Adipocyte (in vitro differentiated cells): ENCODE data around the gene CBR3.
A peak's percentile ranks its signal among the peaks of the same experiment; 100 is the strongest.
"Not testable (repeated sequence)": the region's sequence is repeated elsewhere in the genome, so short reads cannot be mapped to it uniquely, and the experiment has no call there.

Experiments
- DNase-seq: peaks from one replicate; pipeline ENCODE4 v3.0.0-alpha.2; 2015; ENCODE audit warnings: low read depth
- H3K27me3 ChIP-seq: replicated peaks from 2 replicates; pipeline ENCODE4 v1.7.0; 2013; ENCODE audit warnings: mild to moderate bottlenecking, low read length, moderate library complexity; ENCODE audit not compliant: control insufficient read depth, insufficient read depth
- H3K36me3 ChIP-seq: 2 replicates; pipeline ENCODE4 v1.7.0; 2013; ENCODE audit warnings: low read length, mild to moderate bottlenecking, moderate library complexity; ENCODE audit not compliant: control insufficient read depth, insufficient read depth, severe bottlenecking
- H3K4me1 ChIP-seq: 2 replicates; pipeline ENCODE4 v1.7.0; 2013; ENCODE audit warnings: mild to moderate bottlenecking, low read length, moderate library complexity; ENCODE audit not compliant: control insufficient read depth, insufficient read depth
- H3K4me3 ChIP-seq: 2 replicates; pipeline ENCODE4 v1.7.0; 2013; ENCODE audit warnings: mild to moderate bottlenecking, low read length, moderate library complexity
- H3K9ac ChIP-seq: 2 replicates; pipeline ENCODE4 v1.7.0; 2013; ENCODE audit warnings: mild to moderate bottlenecking, low read length, moderate library complexity
- H3K9me3 ChIP-seq: 2 replicates; pipeline ENCODE4 v1.7.0; 2013; ENCODE audit warnings: mild to moderate bottlenecking, low read length, moderate library complexity; ENCODE audit not compliant: control insufficient read depth

The CBR3 gene

DNA sequence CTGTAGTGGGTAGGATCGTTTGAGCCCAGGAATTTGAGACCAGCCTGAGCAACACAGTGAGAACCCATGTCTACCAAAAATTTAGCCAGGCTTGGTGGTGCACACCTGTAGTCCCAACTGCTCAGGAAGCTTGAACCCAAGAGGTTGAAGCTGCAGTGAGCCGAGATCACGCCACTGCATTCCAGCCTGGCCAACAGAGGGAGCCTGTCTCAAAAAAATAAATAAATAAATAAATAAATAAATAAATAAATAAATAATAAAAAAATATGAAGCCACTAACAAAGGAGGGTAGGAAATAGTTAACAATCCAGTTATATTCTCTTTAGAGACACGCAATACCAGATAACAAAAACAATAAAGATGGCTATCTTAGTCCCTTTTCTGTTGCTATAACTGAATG is 11.9 kb upstream of the CBR3 start:
- no peak for DNase-seq
- Histone ChIP-seq H3K27me3 (no peaks in the 10 kb centered on the region), H3K36me3 (no peaks in the 10 kb centered on the region), H3K4me1 (peaks cover 11% of the 10 kb centered on the region), H3K9me3 (no peaks in the 10 kb centered on the region), H3K4me3 (no peak overlapping the region), H3K9ac (no peak overlapping the region)

DNA sequence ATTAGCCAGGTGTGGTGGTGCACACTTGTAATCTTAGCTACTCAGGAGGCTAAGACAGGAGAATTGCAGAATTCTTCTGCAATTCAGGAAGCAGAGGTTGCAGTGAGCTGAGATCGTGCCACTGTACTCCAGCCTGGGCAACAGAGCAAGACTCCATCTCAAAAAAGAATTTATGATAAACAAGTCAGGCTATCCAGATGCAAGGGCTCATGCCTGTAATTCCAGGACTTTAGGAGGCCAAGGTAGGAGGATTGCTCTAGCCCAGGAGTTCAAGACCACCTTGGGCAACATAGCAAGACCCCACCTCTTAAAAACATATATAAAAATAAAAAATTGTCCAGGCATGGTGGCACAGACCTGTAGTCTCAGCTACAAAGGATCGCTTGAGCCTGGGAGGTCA is 10.5 kb upstream of the CBR3 start:
- no peak overlapping the region for H3K9ac ChIP-seq
- H3K36me3 ChIP-seq = no peaks in the 10 kb centered on the region
- no peaks in the 10 kb centered on the region for H3K9me3 ChIP-seq
- H3K4me3 ChIP-seq = no peak overlapping the region
- peaks cover 21% of the 10 kb centered on the region for H3K4me1 ChIP-seq
- H3K27me3 ChIP-seq = no peaks in the 10 kb centered on the region
- no peak for DNase-seq

DNA sequence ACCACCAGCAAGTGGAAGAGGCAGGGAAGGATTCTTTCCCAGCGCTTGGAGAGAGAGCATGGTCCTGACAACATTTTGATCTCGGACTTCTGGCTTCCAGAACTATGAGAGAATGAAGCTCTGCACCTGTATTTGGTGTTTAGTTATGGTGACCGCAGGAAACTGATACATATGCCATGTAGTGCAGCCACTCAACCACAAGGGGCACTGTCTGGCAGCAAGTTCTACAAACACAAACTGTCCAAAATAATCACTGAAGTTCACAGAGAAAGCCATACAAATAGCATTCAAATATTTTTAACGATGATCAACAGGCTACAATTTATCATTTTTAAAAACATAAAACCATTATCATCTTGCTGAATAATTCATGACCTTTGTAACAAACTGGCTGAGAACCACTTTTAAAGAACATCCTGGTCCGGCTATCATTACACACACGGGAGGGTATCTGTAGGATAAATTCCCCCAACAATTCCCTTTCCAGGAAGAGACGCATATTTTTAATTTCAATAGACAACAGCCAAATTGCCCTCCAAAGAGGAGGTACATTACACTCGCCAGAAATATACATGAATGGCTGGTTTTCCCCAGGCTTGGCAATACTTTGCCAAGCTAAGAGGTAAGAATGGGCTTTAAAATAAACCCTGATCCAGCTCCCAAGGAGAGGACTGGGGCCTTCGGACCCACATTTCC is 9.2 kb upstream of the CBR3 start:
- no peaks in the 10 kb centered on the region for H3K27me3 ChIP-seq
- peak; percentile 80 for DNase-seq
- no peaks in the 10 kb centered on the region for H3K36me3 ChIP-seq
- H3K4me1 ChIP-seq = peaks cover 17% of the 10 kb centered on the region
- H3K4me3 ChIP-seq = no peak overlapping the region
- H3K9me3 ChIP-seq = no peaks in the 10 kb centered on the region
- no peak overlapping the region for H3K9ac ChIP-seq

DNA sequence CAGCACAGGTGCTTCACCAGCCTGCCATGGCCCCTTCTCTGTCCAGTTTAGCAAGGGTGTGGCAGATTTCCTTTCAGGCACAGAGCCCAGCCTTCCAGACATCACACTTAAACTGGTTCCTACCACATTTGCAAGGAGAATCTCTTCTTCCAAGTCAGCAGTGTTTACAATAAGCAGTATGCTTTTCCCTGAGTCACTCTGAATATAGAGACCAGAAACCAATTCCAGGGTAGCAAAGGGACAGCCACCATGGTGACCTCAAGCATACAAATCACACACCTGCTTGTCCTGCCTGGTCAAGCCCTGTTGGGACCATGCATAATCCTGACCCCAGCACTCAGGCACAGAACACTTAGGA is 8.7 kb upstream of the CBR3 start:
- Histone ChIP-seq H3K9me3 (no peaks in the 10 kb centered on the region), H3K4me3 (no peak overlapping the region), H3K36me3 (no peaks in the 10 kb centered on the region), H3K9ac (no peak overlapping the region), H3K27me3 (no peaks in the 10 kb centered on the region), H3K4me1 (peaks cover 17% of the 10 kb centered on the region)
- DNase-seq = no peak

DNA sequence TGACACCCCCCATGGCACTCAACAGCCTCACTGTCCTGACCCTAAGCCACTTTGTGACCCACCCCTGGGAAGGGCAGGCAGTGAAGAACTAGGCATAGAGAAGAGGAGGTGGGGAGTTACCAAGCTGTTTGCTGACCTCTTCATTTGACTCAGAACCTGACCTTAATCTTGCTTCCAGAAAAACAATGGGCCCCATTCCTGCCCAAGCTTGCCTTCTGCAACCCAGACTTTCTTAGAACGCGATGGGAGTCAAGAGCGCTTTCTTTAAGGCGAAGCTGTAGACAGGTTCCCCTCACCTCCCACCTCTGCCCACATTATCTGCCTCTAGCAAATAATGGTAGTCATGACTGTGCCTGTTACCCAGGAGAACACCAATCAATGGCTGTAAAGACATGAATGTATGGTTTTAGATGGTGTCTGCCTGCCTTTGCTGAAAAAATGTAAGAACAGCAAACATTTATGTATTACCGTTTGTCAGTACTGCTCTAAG is 8.2 kb upstream of the CBR3 start:
- H3K9me3 ChIP-seq = no peaks in the 10 kb centered on the region
- no peaks in the 10 kb centered on the region for H3K27me3 ChIP-seq
- no peak overlapping the region for H3K4me3 ChIP-seq
- DNase-seq = no peak
- peaks cover 17% of the 10 kb centered on the region for H3K4me1 ChIP-seq
- no peaks in the 10 kb centered on the region for H3K36me3 ChIP-seq
- no peak overlapping the region for H3K9ac ChIP-seq

DNA sequence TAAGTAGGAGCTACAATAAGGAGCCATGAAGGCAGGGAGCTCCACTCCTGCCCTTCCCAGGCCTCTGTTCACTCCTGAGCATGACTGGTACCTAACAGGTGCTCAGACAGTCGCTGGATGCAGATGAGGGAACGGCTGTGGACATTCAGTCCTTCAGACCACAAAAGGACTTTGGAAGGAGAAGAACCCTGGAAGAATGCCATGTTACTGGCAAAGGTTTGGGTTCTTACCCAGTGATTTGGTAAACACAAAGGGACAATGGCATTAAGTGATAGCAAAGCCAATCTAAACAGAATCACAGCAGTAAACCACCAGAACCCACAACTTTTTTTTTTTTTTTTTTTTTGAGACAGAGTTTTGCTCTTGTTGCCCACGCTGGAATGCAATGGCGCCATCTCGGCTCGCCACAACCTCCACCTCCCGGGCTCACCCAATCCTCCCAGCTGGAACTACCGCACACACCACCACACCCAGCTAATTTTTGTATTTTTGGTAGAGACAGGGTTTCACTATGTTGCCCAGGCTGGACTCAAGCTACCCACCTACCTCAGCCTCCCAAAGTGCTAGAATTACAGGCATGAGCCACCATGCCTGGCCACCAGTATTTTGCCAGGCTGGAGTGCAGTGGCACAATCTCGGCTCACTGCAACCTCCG is 7.5 kb upstream of the CBR3 start:
- no peak overlapping the region for H3K9ac ChIP-seq
- H3K4me3 ChIP-seq = no peak overlapping the region
- no peak for DNase-seq
- no peaks in the 10 kb centered on the region for H3K9me3 ChIP-seq
- H3K36me3 ChIP-seq = no peaks in the 10 kb centered on the region
- H3K27me3 ChIP-seq = no peaks in the 10 kb centered on the region
- H3K4me1 ChIP-seq = peaks cover 17% of the 10 kb centered on the region

DNA sequence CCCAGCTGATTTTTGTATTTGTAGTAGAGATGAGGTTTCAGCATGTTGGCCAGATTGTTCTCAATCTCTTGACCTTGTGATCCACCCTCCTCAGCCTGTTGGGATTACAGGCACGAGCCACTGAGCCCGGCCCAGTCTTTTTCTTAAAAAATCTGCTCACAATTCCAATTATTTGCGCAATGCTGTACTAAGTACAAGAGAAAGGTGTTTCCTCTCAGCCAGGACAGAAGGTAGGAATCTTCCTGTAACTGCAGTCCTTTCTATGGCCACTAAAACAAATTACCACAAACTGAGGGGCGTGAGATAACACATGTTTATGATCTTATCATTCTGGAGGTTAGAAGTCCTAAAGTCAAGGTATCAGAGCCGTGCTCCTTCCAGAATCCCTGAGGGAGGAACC is 6.9 kb upstream of the CBR3 start:
- Histone ChIP-seq H3K9me3 (no peaks in the 10 kb centered on the region), H3K36me3 (no peaks in the 10 kb centered on the region), H3K4me1 (peaks cover 17% of the 10 kb centered on the region), H3K9ac (no peak overlapping the region), H3K4me3 (no peak overlapping the region), H3K27me3 (no peaks in the 10 kb centered on the region)
- DNase-seq = no peak

DNA sequence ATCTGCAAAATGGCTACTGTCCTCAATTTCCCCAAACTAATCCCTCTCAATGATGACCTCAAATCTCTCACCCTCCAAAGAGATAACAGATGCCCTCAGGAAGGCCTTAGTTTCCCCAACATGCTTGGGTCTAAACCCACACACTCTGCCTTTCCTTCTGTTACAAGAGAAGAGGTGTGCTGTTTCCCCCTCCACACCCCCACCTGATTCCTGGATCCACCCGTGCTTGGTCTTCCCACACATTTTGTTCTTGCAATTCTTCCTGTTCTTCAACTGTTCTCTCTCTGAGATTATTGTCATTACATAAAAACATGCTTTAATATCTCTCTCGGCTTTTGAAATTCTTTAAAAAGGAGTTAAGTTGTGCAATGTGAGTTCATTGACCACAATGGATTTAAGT is 5.7 kb upstream of the CBR3 start:
- H3K4me1 ChIP-seq = peaks cover 21% of the 10 kb centered on the region
- no peaks in the 10 kb centered on the region for H3K27me3 ChIP-seq
- no peaks in the 10 kb centered on the region for H3K36me3 ChIP-seq
- no peaks in the 10 kb centered on the region for H3K9me3 ChIP-seq
- DNase-seq = no peak
- H3K9ac ChIP-seq = peak overlapping the region; percentile 54
- H3K4me3 ChIP-seq = peak overlapping the region; percentile 54

DNA sequence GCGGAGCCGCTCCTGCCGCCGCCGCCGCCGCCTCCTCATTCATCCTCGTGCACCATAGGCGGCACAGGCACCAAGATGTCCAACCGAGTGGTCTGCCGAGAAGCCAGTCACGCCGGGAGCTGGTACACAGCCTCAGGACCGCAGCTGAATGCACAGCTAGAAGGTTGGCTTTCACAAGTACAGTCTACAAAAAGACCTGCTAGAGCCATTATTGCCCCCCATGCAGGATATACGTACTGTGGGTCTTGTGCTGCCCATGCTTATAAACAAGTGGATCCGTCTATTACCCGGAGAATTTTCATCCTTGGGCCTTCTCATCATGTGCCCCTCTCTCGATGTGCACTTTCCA is 4.5 kb upstream of the CBR3 start:
- DNase-seq, H3K27me3 ChIP-seq, H3K36me3 ChIP-seq, H3K9ac ChIP-seq, H3K9me3 ChIP-seq: not testable (repeated sequence)
- Histone ChIP-seq H3K4me3 (peak overlapping the region; percentile 64), H3K4me1 (peaks cover 24% of the 10 kb centered on the region)

DNA sequence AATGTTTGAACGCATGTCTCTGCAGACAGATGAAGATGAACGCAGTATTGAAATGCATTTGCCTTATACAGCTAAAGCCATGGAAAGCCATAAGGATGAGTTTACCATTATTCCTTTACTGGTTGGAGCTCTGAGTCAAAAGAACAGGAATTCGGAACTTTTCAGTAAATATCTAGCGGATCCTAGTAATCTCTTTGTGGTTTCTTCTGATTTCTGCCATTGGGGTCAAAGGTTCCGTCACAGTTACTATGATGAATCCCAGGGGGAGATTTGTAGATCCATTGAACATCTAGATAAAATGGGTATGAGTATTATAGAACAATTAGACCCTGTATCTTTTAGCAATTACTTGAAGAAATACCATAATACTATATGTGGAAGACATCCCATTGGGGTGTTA is 4.0 kb upstream of the CBR3 start:
- not testable (repeated sequence) for H3K36me3 ChIP-seq, H3K9ac ChIP-seq, H3K4me3 ChIP-seq, H3K27me3 ChIP-seq, DNase-seq, H3K9me3 ChIP-seq
- H3K4me1 ChIP-seq = peaks cover 25% of the 10 kb centered on the region

DNA sequence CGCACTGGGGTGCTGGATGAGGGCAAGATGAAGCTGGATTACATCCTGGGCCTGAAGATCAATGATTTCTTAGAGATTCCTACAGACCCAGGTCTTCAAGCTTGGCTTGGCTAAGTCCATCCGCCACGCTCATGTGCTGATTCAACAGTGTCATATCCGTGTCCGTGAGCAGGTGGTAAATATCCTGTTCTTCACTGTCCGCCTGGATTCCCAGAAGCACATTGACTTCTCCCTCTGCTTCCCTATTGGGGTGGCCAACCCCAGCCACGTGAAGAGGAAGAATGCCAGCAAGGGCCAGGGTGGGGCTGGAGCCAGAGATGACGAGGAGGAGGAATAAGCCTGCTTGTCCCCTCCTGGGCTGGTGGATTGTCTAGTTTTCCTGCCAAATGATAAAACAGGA is 2.2 kb upstream of the CBR3 start:
- Histone ChIP-seq H3K9ac (no peak overlapping the region), H3K27me3 (no peaks in the 10 kb centered on the region), H3K36me3 (no peaks in the 10 kb centered on the region), H3K4me1 (peaks cover 39% of the 10 kb centered on the region), H3K9me3 (no peaks in the 10 kb centered on the region), H3K4me3 (no peak overlapping the region)
- DNase-seq = no peak
